Measurements from ENCODE around the gene VEGFD. TPM values are rescaled to one million over a fixed set of nuclear protein-coding genes. Genes with fewer than 3 reads are reported as not detected.

The VEGFD gene
- total RNA-seq, 1 donor from 2014 or later, result 0.20 TPM

DNA sequence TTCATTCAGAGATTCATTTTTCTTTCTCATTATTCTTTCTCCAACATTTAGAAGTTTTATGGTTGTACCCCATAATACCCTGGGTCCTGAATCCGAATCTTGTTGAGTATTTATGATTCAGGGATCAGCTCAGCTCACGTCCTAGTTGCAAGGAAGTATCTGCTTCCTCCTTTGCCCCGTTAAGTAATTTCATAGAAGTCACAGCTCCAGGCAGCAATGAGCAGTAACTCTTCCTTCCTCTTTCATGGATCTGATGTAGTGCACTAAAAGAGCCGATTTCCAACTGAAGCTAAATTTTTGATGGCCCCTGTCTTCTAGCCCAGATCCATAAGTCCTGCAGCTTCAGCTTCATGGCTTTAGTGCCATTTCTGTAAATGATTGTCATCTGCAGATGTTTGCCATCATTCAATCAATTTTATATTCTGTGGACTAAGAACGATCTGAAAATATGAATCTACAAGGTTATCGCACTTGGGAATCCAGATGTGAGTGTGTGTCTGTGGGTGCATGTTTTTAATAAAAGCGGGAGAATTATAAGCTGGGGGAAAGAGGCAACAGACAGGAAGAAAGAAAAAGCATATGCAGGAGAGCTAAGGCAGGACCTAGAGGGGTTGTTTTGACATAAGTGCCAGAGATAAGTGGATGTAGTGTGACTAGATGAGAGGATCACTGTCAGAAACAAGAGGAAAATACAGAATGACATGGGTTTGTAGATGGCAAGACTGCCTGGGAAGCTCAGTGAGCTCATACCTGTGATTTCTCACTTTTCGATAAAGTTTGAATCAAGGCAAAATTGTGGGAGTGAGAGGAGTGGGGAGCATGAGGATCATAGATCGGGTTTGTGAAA is 17.5 kb downstream of the VEGFD start:
- TF ChIP-seq, protein P1, sequence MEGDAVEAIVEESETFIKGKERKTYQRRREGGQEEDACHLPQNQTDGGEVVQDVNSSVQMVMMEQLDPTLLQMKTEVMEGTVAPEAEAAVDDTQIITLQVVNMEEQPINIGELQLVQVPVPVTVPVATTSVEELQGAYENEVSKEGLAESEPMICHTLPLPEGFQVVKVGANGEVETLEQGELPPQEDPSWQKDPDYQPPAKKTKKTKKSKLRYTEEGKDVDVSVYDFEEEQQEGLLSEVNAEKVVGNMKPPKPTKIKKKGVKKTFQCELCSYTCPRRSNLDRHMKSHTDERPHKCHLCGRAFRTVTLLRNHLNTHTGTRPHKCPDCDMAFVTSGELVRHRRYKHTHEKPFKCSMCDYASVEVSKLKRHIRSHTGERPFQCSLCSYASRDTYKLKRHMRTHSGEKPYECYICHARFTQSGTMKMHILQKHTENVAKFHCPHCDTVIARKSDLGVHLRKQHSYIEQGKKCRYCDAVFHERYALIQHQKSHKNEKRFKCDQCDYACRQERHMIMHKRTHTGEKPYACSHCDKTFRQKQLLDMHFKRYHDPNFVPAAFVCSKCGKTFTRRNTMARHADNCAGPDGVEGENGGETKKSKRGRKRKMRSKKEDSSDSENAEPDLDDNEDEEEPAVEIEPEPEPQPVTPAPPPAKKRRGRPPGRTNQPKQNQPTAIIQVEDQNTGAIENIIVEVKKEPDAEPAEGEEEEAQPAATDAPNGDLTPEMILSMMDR (IDR thresholded peaks at IDR 0.05; ENCODE audit: partially characterized antibody, unreplicated experiment), result no peak
- H3K27ac Mint-ChIP-seq (ENCODE audit: unreplicated experiment), result no peak overlapping the region
- no peaks in the 10 kb centered on the region for H3K27me3 Mint-ChIP-seq (ENCODE audit: unreplicated experiment)
- no peak overlapping the region for H3K4me3 Mint-ChIP-seq (ENCODE audit: unreplicated experiment)
- H3K9me3 Mint-ChIP-seq (ENCODE audit: unreplicated experiment), result no peaks in the 10 kb centered on the region
- no peaks in the 10 kb centered on the region for H3K36me3 Mint-ChIP-seq (ENCODE audit: unreplicated experiment)
- no peaks in the 10 kb centered on the region for H3K4me1 Mint-ChIP-seq (ENCODE audit: low read depth, unreplicated experiment)
- DNase-seq, result no peak

- H3K27me3 Mint-ChIP-seq (ENCODE audit: unreplicated experiment), result no peaks in the 10 kb centered on the region
- H3K27ac Mint-ChIP-seq (ENCODE audit: unreplicated experiment), result no peak overlapping the region
- H3K36me3 Mint-ChIP-seq (ENCODE audit: unreplicated experiment), result no peaks in the 10 kb centered on the region
- TF ChIP-seq, protein P1 (IDR thresholded peaks at IDR 0.05; ENCODE audit: partially characterized antibody, unreplicated experiment), result no peak
- no peaks in the 10 kb centered on the region for H3K4me1 Mint-ChIP-seq (ENCODE audit: low read depth, unreplicated experiment)
- H3K4me3 Mint-ChIP-seq (ENCODE audit: unreplicated experiment), result no peak overlapping the region
- peaks cover 2% of the 10 kb centered on the region for H3K9me3 Mint-ChIP-seq (ENCODE audit: unreplicated experiment)
- DNase-seq, result no peak
Observed at GRCh38 chrX:15359701-15360100, 24.5 kb downstream of the VEGFD start.

GRCh38 chrX:15358533-15358932 is 25.7 kb downstream of the VEGFD start:
- Mint-ChIP-seq H3K27me3 (ENCODE audit: unreplicated experiment) (no peaks in the 10 kb centered on the region), H3K4me3 (ENCODE audit: unreplicated experiment) (no peak overlapping the region), H3K9me3 (ENCODE audit: unreplicated experiment) (peaks cover 2% of the 10 kb centered on the region), H3K36me3 (ENCODE audit: unreplicated experiment) (no peaks in the 10 kb centered on the region), H3K27ac (ENCODE audit: unreplicated experiment) (no peak overlapping the region), H3K4me1 (ENCODE audit: low read depth, unreplicated experiment) (no peaks in the 10 kb centered on the region)
- DNase-seq, result no peak
- TF ChIP-seq, protein P1 (IDR thresholded peaks at IDR 0.05; ENCODE audit: partially characterized antibody, unreplicated experiment), result no peak

DNA sequence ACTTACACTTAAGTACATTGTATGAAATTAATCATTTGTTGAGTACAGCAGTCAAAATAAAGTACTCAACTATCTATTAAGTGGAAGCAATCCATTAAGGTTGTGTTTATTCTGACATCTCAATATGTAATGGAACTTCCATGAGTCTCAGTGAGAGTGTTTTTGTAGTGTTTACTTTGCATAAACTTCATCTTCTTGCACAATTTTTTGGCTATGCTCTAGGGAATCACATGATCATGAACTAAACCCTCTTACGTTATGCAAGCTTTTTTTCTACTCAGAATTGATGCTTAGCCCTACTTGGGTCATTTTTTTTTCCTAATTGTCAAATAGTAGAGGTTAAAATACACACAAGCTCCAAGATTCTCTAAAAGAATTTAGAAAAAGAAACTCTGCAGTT is 27.8 kb downstream of the VEGFD start:
- H3K27ac Mint-ChIP-seq (ENCODE audit: unreplicated experiment), result no peak overlapping the region
- TF ChIP-seq, protein P1 (IDR thresholded peaks at IDR 0.05; ENCODE audit: partially characterized antibody, unreplicated experiment), result no peak
- no peak overlapping the region for H3K4me3 Mint-ChIP-seq (ENCODE audit: unreplicated experiment)
- DNase-seq, result no peak
- H3K4me1 Mint-ChIP-seq (ENCODE audit: low read depth, unreplicated experiment), result no peaks in the 10 kb centered on the region
- no peaks in the 10 kb centered on the region for H3K27me3 Mint-ChIP-seq (ENCODE audit: unreplicated experiment)
- no peaks in the 10 kb centered on the region for H3K36me3 Mint-ChIP-seq (ENCODE audit: unreplicated experiment)
- H3K9me3 Mint-ChIP-seq (ENCODE audit: unreplicated experiment), result peaks cover 2% of the 10 kb centered on the region

- no peak for DNase-seq
- Mint-ChIP-seq H3K9me3 (ENCODE audit: unreplicated experiment) (no peaks in the 10 kb centered on the region), H3K4me1 (ENCODE audit: low read depth, unreplicated experiment) (peaks cover 9% of the 10 kb centered on the region), H3K27ac (ENCODE audit: unreplicated experiment) (no peak overlapping the region), H3K4me3 (ENCODE audit: unreplicated experiment) (no peak overlapping the region), H3K36me3 (ENCODE audit: unreplicated experiment) (no peaks in the 10 kb centered on the region), H3K27me3 (ENCODE audit: unreplicated experiment) (peaks cover 2% of the 10 kb centered on the region)
- TF ChIP-seq, protein P1 (IDR thresholded peaks at IDR 0.05; ENCODE audit: partially characterized antibody, unreplicated experiment), result no peak
Observed at GRCh38 chrX:15350329-15350996, 33.8 kb downstream of the VEGFD start.

All from glutamatergic neuron (in vitro differentiated cells).